GM18508 (cell line): Measurements from ENCODE around the gene TMCO6.
"Not testable (repeated sequence)": the region's sequence is repeated elsewhere in the genome, so short reads cannot be mapped to it uniquely, and the experiment has no call there.

Experiments used
- ATAC-seq: cut with Tn5 transposase; IDR thresholded peaks from one replicate; pipeline ENCODE4 v1.9.1; 2021; ENCODE audit warnings: moderate number of reproducible peaks; ENCODE audit not compliant: insufficient read depth, unreplicated experiment

Gene TMCO6

GRCh38 chr5:140639148-140639981 is at the start of gene TMCO6:
TSS of gene TMCO6 (plus strand) at chr5:140639451. CDS start at chr5:140639528, 77 bp downstream.
- peak; percentile 72 for ATAC-seq

GRCh38 chr5:140590861-140591260 is 48.4 kb upstream of the TMCO6 start:
- ATAC-seq: no peak

- no peak for ATAC-seq
Measured at GRCh38 chr5:140591747-140592372, 47.4 kb upstream of the TMCO6 start.

GRCh38 chr5:140593070-140593469 is 46.2 kb upstream of the TMCO6 start:
- ATAC-seq: not testable (repeated sequence)

- no peak for ATAC-seq
Measured at GRCh38 chr5:140594169-140594568, 45.1 kb upstream of the TMCO6 start.

- no peak for ATAC-seq
Measured at GRCh38 chr5:140595538-140596300, 43.5 kb upstream of the TMCO6 start.

- ATAC-seq: no peak
Measured at GRCh38 chr5:140596321-140596741, 42.9 kb upstream of the TMCO6 start.

GRCh38 chr5:140598836-140599235 is 40.4 kb upstream of the TMCO6 start:
- ATAC-seq: no peak

- no peak for ATAC-seq
Measured at GRCh38 chr5:140600096-140600495, 39.2 kb upstream of the TMCO6 start.

GRCh38 chr5:140602147-140602546 is 37.1 kb upstream of the TMCO6 start:
- ATAC-seq: no peak

- not testable (repeated sequence) for ATAC-seq
Measured at GRCh38 chr5:140603446-140603698, 35.9 kb upstream of the TMCO6 start.

- ATAC-seq: no peak
Measured at GRCh38 chr5:140603734-140604133, 35.5 kb upstream of the TMCO6 start.

- ATAC-seq: no peak
Measured at GRCh38 chr5:140605879-140606278, 33.4 kb upstream of the TMCO6 start.

- no peak for ATAC-seq
Measured at GRCh38 chr5:140607031-140607430, 32.2 kb upstream of the TMCO6 start.

- no peak for ATAC-seq
Measured at GRCh38 chr5:140608722-140609121, 30.5 kb upstream of the TMCO6 start.

GRCh38 chr5:140609126-140609525 is 30.1 kb upstream of the TMCO6 start:
- ATAC-seq: no peak

GRCh38 chr5:140611020-140611521 is 28.2 kb upstream of the TMCO6 start:
- ATAC-seq: no peak

- ATAC-seq: no peak
Measured at GRCh38 chr5:140622301-140622700, 16.9 kb upstream of the TMCO6 start.

GRCh38 chr5:140623061-140623460 is 16.2 kb upstream of the TMCO6 start:
- not testable (repeated sequence) for ATAC-seq

GRCh38 chr5:140624886-140625285 is 14.4 kb upstream of the TMCO6 start:
- not testable (repeated sequence) for ATAC-seq

- ATAC-seq: no peak
Measured at GRCh38 chr5:140627972-140628371, 11.3 kb upstream of the TMCO6 start.
